WTC11 (cell line): ENCODE data around the gene IFT122. TPM values are rescaled to one million over a fixed set of nuclear protein-coding genes. Genes with fewer than 3 reads are reported as not detected.

Source experiments
- ATAC-seq: fragments of 200-7000 bp; cut with Tn5 transposase; 2 replicates; pipeline ENCODE4 v1.10.0; 2021; ENCODE audit warnings: mild to moderate bottlenecking, moderate library complexity
- CTCF ChIA-PET: fragments of 300-600 bp; sonication (Branson Sonifier 250); formaldehyde crosslinking; loops from one replicate; lab custom pipeline; 2021; ENCODE audit warnings: antibody characterized with exemption; lab: Charles Lee
- POLR2A ChIA-PET: fragments of 350-600 bp; sonication (Branson Sonifier 250); formaldehyde crosslinking; loops from one replicate; lab custom pipeline; 2021; ENCODE audit warnings: antibody characterized with exemption; lab: Charles Lee
- DNase-seq: peaks from one replicate; pipeline ENCODE4 v3.0.0; 2021; ENCODE audit warnings: low spot score
- H3K27ac Mint-ChIP-seq: 2 replicates; pipeline ENCODE4 v1.8.0; 2021; ENCODE audit warnings: mixed read lengths
- H3K27me3 Mint-ChIP-seq: 2 replicates; pipeline ENCODE4 v1.8.0; 2021; ENCODE audit warnings: low read depth, mild to moderate bottlenecking, moderate library complexity, mixed read lengths
- H3K36me3 Mint-ChIP-seq: 2 replicates; pipeline ENCODE4 v1.8.0; 2021; ENCODE audit warnings: mixed read lengths
- H3K4me1 Mint-ChIP-seq: 2 replicates; pipeline ENCODE4 v1.8.0; 2022; ENCODE audit warnings: mixed read lengths
- H3K4me3 Mint-ChIP-seq: 2 replicates; pipeline ENCODE4 v1.8.0; 2021; ENCODE audit warnings: mild to moderate bottlenecking, moderate library complexity, mixed read lengths
- H3K9me3 Mint-ChIP-seq: 2 replicates; pipeline ENCODE4 v1.8.0; 2021; ENCODE audit warnings: mixed read lengths
- ATF3 ChIP-seq: sonication (generic); formaldehyde crosslinking; conservative IDR thresholded peaks from 2 replicates; pipeline ENCODE4 v1.8.1; 2022; ENCODE audit warnings: mild to moderate bottlenecking, missing genetic modification reagents
- ERG ChIP-seq: fragments of 250-450 bp; sonication (Bioruptor Pico); IDR thresholded peaks from 2 replicates; pipeline ENCODE4 v1.8.0; 2021; ENCODE audit warnings: mild to moderate bottlenecking
- ETV6 ChIP-seq: sonication (generic); formaldehyde crosslinking; IDR thresholded peaks from 2 replicates; pipeline ENCODE4 v1.8.1; 2022; ENCODE audit warnings: mild to moderate bottlenecking, missing genetic modification reagents
- FOXJ3 ChIP-seq: sonication (generic); formaldehyde crosslinking; IDR thresholded peaks from 2 replicates; pipeline ENCODE4 v1.9.0; 2021; ENCODE audit warnings: missing genetic modification reagents, mild to moderate bottlenecking, borderline replicate concordance
- GABPB1 ChIP-seq: sonication (generic); formaldehyde crosslinking; IDR thresholded peaks from 2 replicates; pipeline ENCODE4 v1.8.1; 2023; ENCODE audit warnings: mild to moderate bottlenecking, missing genetic modification reagents
- HMGXB4 ChIP-seq: sonication (generic); formaldehyde crosslinking; IDR thresholded peaks from 2 replicates; pipeline ENCODE4 v1.8.1; 2023; ENCODE audit warnings: mild to moderate bottlenecking, moderate library complexity, missing genetic modification reagents
- JUN ChIP-seq: sonication (generic); formaldehyde crosslinking; IDR thresholded peaks from 2 replicates; pipeline ENCODE4 v1.8.0; 2023; ENCODE audit warnings: mild to moderate bottlenecking, missing genetic modification reagents
- MYBL2 ChIP-seq: sonication (generic); formaldehyde crosslinking; IDR thresholded peaks from 2 replicates; pipeline ENCODE4 v1.8.1; 2023; ENCODE audit warnings: mild to moderate bottlenecking, moderate library complexity, missing genetic modification reagents
- PRDM15 ChIP-seq: sonication (generic); formaldehyde crosslinking; IDR thresholded peaks from 2 replicates; pipeline ENCODE4 v1.8.0; 2022; ENCODE audit warnings: missing genetic modification reagents
- PREB ChIP-seq: sonication (generic); formaldehyde crosslinking; IDR thresholded peaks from 2 replicates; pipeline ENCODE4 v1.8.1; 2022; ENCODE audit warnings: mild to moderate bottlenecking, missing genetic modification reagents, moderate library complexity, borderline replicate concordance
- SMAD4 ChIP-seq: sonication (generic); formaldehyde crosslinking; IDR thresholded peaks from 2 replicates; pipeline ENCODE4 v1.8.0; 2022; ENCODE audit warnings: mild to moderate bottlenecking, missing genetic modification reagents
- ZMAT4 ChIP-seq: fragments of 250-450 bp; sonication (Bioruptor Pico); IDR thresholded peaks from 2 replicates; pipeline ENCODE4 v1.9.0; 2021; ENCODE audit warnings: mild to moderate bottlenecking
- ZNF416 ChIP-seq: fragments of 250-450 bp; sonication (Bioruptor Pico); IDR thresholded peaks from 2 replicates; pipeline ENCODE4 v1.9.0; 2021; ENCODE audit warnings: mild to moderate bottlenecking, inconsistent platforms
- ZNF425 ChIP-seq: fragments of 250-450 bp; sonication (Bioruptor Pico); conservative IDR thresholded peaks from 2 replicates; pipeline ENCODE4 v1.9.0; 2021; ENCODE audit warnings: mild to moderate bottlenecking
- total RNA-seq: library from RNA; stranded (reverse); gene quantifications from 3 replicates; pipeline ENCODE4 v1.2.3, GENCODE V29; 2021

The IFT122 gene
- total RNA-seq, 1 experiment from 2014 or later, result 22.8 TPM

- no peaks in the 10 kb centered on the region for H3K9me3 Mint-ChIP-seq
- peaks cover 19% of the 10 kb centered on the region for H3K4me1 Mint-ChIP-seq
- no peak overlapping the region for H3K27ac Mint-ChIP-seq
- no peak overlapping the region for H3K4me3 Mint-ChIP-seq
- TF ChIP-seq ZMAT4 (CRISPR knock-in tag), result no peak
- TF ChIP-seq, all 79 proteins: peak for 0
- ChIA-PET CTCF (no interaction called here), POLR2A (no interaction called here)
- DNase-seq, result no peak
- Mint-ChIP-seq H3K36me3 (peaks cover 62% of the 10 kb centered on the region), H3K27me3 (peaks cover 8% of the 10 kb centered on the region)
- no peak for ATAC-seq
Observed at GRCh38 chr3:129432671-129433070, 7.4 kb upstream of the IFT122 start.

GRCh38 chr3:129433565-129433964, 6.5 kb upstream of the IFT122 start:
- Mint-ChIP-seq H3K9me3 (no peaks in the 10 kb centered on the region), H3K27me3 (no peaks in the 10 kb centered on the region), H3K36me3 (peaks cover 67% of the 10 kb centered on the region), H3K27ac (no peak overlapping the region), H3K4me1 (peaks cover 19% of the 10 kb centered on the region), H3K4me3 (no peak overlapping the region)
- ATAC-seq (no peak), DNase-seq (no peak)
- TF ChIP-seq ETV6 (CRISPR knock-in tag) (no peak), JUN (CRISPR knock-in tag) (no peak), ERG (no peak), ZNF425 (CRISPR knock-in tag) (no peak), HMGXB4 (CRISPR knock-in tag) (no peak), PREB (CRISPR knock-in tag) (no peak), MYBL2 (CRISPR knock-in tag) (no peak), GABPB1 (CRISPR knock-in tag) (no peak), PRDM15 (CRISPR knock-in tag) (no peak), SMAD4 (CRISPR knock-in tag) (no peak), ATF3 (CRISPR knock-in tag) (no peak), FOXJ3 (CRISPR knock-in tag) (no peak), ZNF416 (CRISPR knock-in tag) (no peak)
- POLR2A ChIA-PET, result no interaction called here
- CTCF ChIA-PET, result no interaction called here
